IMR-90 (cell line): ENCODE measurements around the gene PAX9. TPM values are rescaled to one million over a fixed set of nuclear protein-coding genes. Genes with fewer than 3 reads are reported as not detected.

ENCODE experiments used
- ATAC-seq: fragments of 200-7000 bp; cut with Tn5 transposase; 2 replicates; pipeline ENCODE4 v1.9.1; 2020; ENCODE audit warnings: low read depth, mild to moderate bottlenecking, moderate library complexity
- BruUV-seq: library from RNA; stranded (reverse); fragments of 400-500 nt; replicated peaks from 2 replicates; lab custom pipeline; 2021; lab: Mats Ljungman, UMichigan
- CTCF ChIA-PET: fragments of 300-600 bp; formaldehyde crosslinking; extraction: SDS; loops from one replicate; lab custom pipeline; 2021; ENCODE audit warnings: antibody characterized with exemption; lab: Yijun Ruan, JAX
- POLR2A ChIA-PET: fragments of 300-600 bp; sonication (Branson Sonifier 250); formaldehyde crosslinking; loops from one replicate; lab custom pipeline; 2022; ENCODE audit warnings: antibody characterized with exemption; ENCODE audit not compliant: unreplicated experiment; lab: Charles Lee
- DNase-seq: peaks from one replicate; pipeline ENCODE4 v3.0.0; 2013
- H2AFZ ChIP-seq: replicated peaks from 2 replicates; pipeline ENCODE3; 2013; ENCODE audit warnings: low read length, mild to moderate bottlenecking; ENCODE audit not compliant: poor library complexity
- H2AK5ac ChIP-seq: 2 replicates; pipeline ENCODE4 v1.6.1; 2013; ENCODE audit warnings: low read depth, low read length, inconsistent platforms
- H2AK9ac ChIP-seq: replicated peaks from 2 replicates; pipeline ENCODE3; 2013; ENCODE audit warnings: mild to moderate bottlenecking, low read depth, low read length, moderate library complexity; ENCODE audit not compliant: poor library complexity
- H2BK120ac ChIP-seq: 2 replicates; pipeline ENCODE4 v1.6.1; 2013; ENCODE audit warnings: low read depth, low read length, inconsistent platforms
- H2BK15ac ChIP-seq: 3 replicates; pipeline ENCODE4 v1.6.1; 2013; ENCODE audit warnings: low read depth, low read length, inconsistent platforms
- H2BK20ac ChIP-seq: 2 replicates; pipeline ENCODE4 v1.6.1; 2013; ENCODE audit warnings: low read depth, mild to moderate bottlenecking, inconsistent platforms, low read length, moderate library complexity
- H2BK5ac ChIP-seq: 2 replicates; pipeline ENCODE4 v1.6.1; 2013; ENCODE audit warnings: mild to moderate bottlenecking, low read depth, low read length, inconsistent platforms; ENCODE audit not compliant: poor library complexity, severe bottlenecking
- H3K14ac ChIP-seq: replicated peaks from 2 replicates; pipeline ENCODE4 v1.6.1; 2013; ENCODE audit warnings: low read depth, low read length, inconsistent platforms
- H3K18ac ChIP-seq: 2 replicates; pipeline ENCODE4 v1.6.1; 2013; ENCODE audit warnings: low read depth, low read length, control low read depth
- H3K23ac ChIP-seq: 2 replicates; pipeline ENCODE4 v1.6.1; 2013; ENCODE audit warnings: low read depth, low read length, inconsistent platforms
- H3K27ac ChIP-seq: 2 replicates; pipeline ENCODE4 v1.5.1; 2013; ENCODE audit warnings: mild to moderate bottlenecking, control low read depth, low read length; ENCODE audit not compliant: insufficient read depth
- H3K27me3 ChIP-seq: 2 replicates; pipeline ENCODE4 v1.6.1; 2013; ENCODE audit warnings: low read length; ENCODE audit not compliant: control insufficient read depth, insufficient read depth
- H3K36me3 ChIP-seq: 2 replicates; pipeline ENCODE4 v1.6.1; 2013; ENCODE audit warnings: low read length, mixed read lengths; ENCODE audit not compliant: control insufficient read depth, insufficient read depth
- H3K4ac ChIP-seq: 2 replicates; pipeline ENCODE4 v1.6.1; 2013; ENCODE audit warnings: low read depth, low read length, inconsistent platforms
- H3K4me1 ChIP-seq: 2 replicates; pipeline ENCODE4 v1.6.1; 2013; ENCODE audit warnings: low read length, mixed read lengths; ENCODE audit not compliant: control insufficient read depth, insufficient read depth
- H3K4me2 ChIP-seq: 2 replicates; pipeline ENCODE4 v1.6.1; 2013; ENCODE audit warnings: low read depth, mild to moderate bottlenecking, control low read depth, low read length, moderate library complexity
- H3K4me3 ChIP-seq: 2 replicates; pipeline ENCODE4 v1.5.1; 2013; ENCODE audit warnings: low read depth, mild to moderate bottlenecking, control low read depth, low read length, moderate library complexity; ENCODE audit not compliant: insufficient read depth
- H3K56ac ChIP-seq: 2 replicates; pipeline ENCODE4 v1.6.1; 2013; ENCODE audit warnings: low read length, inconsistent platforms; ENCODE audit not compliant: insufficient read depth; ENCODE audit errors: extremely low read depth
- H3K79me1 ChIP-seq, 2 experiments: 2 replicates each; pipeline ENCODE4 v1.6.1; 2013; ENCODE audit warnings: low read length in 2 of 2, inconsistent platforms in 1 of 2, low read depth in 1 of 2
- H3K9ac ChIP-seq: 2 replicates; pipeline ENCODE4 v1.6.1; 2013; ENCODE audit warnings: low read depth, low read length, control low read depth
- H3K9me1 ChIP-seq: 2 replicates; pipeline ENCODE4 v1.6.1; 2013; ENCODE audit warnings: low read length, inconsistent platforms; ENCODE audit not compliant: insufficient read depth
- H3K9me3 ChIP-seq: 2 replicates; pipeline ENCODE4 v1.6.1; 2013; ENCODE audit warnings: low read length; ENCODE audit not compliant: control insufficient read depth, insufficient read depth
- H4K20me1 ChIP-seq: 2 replicates; pipeline ENCODE4 v1.6.1; 2013; ENCODE audit warnings: low read length, inconsistent platforms; ENCODE audit not compliant: insufficient read depth
- H4K5ac ChIP-seq: 2 replicates; pipeline ENCODE4 v1.6.1; 2013; ENCODE audit warnings: mild to moderate bottlenecking, low read depth, low read length, control low read depth
- H4K8ac ChIP-seq, 2 experiments: 2 replicates each; pipeline ENCODE4 v1.6.1; 2013; ENCODE audit warnings: low read depth in 2 of 2, low read length in 2 of 2, control low read depth in 1 of 2, inconsistent platforms in 1 of 2
- H4K91ac ChIP-seq: 2 replicates; pipeline ENCODE4 v1.6.1; 2013; ENCODE audit warnings: low read depth, low read length, inconsistent platforms; ENCODE audit not compliant: insufficient read depth
- BHLHE40 ChIP-seq: fragments of 150-350 bp; IDR thresholded peaks from 2 replicates; pipeline ENCODE4 v1.6.1; 2016; ENCODE audit warnings: mild to moderate bottlenecking, low read depth, low read length
- CEBPB ChIP-seq: IDR thresholded peaks from 2 replicates; pipeline ENCODE4 v1.6.1; 2012; ENCODE audit warnings: low read depth, low read length, improper control_type of control experiment
- CHD1 ChIP-seq: IDR thresholded peaks from 2 replicates; pipeline ENCODE4 v1.6.1; 2012; ENCODE audit warnings: low read depth, low read length, improper control_type of control experiment
- CTCF ChIP-seq: conservative IDR thresholded peaks from 2 replicates; pipeline ENCODE4 v1.5.1; 2012; ENCODE audit warnings: mild to moderate bottlenecking, low read depth, low read length, improper control_type of control experiment
- FOS ChIP-seq: fragments of 150-350 bp; IDR thresholded peaks from 2 replicates; pipeline ENCODE4 v1.6.1; 2016; ENCODE audit warnings: low read depth, low read length
- MAFK ChIP-seq: IDR thresholded peaks from 2 replicates; pipeline ENCODE4 v1.6.1; 2012; ENCODE audit warnings: low read depth, low read length, improper control_type of control experiment
- MAZ ChIP-seq: IDR thresholded peaks from 2 replicates; pipeline ENCODE4 v1.6.1; 2012; ENCODE audit warnings: low read depth, mild to moderate bottlenecking, low read length, improper control_type of control experiment, moderate library complexity, borderline replicate concordance
- MXI1 ChIP-seq: IDR thresholded peaks from 2 replicates; pipeline ENCODE4 v1.6.1; 2012; ENCODE audit warnings: low read depth, mild to moderate bottlenecking, low read length, moderate library complexity, borderline replicate concordance
- POLR2A ChIP-seq: IDR thresholded peaks from 2 replicates; pipeline ENCODE4 v1.6.1; 2012; ENCODE audit warnings: mild to moderate bottlenecking, low read depth, low read length
- RAD21 ChIP-seq: IDR thresholded peaks from 2 replicates; pipeline ENCODE4 v1.6.1; 2012; ENCODE audit warnings: low read length, improper control_type of control experiment
- RCOR1 ChIP-seq: IDR thresholded peaks from 2 replicates; pipeline ENCODE4 v1.6.1; 2012; ENCODE audit warnings: mild to moderate bottlenecking, low read length, improper control_type of control experiment; ENCODE audit not compliant: insufficient replicate concordance
- RFX5 ChIP-seq: IDR thresholded peaks from 2 replicates; pipeline ENCODE4 v1.8.0; 2012; ENCODE audit warnings: low read depth, mild to moderate bottlenecking, low read length, moderate library complexity
- SMC3 ChIP-seq: fragments of 150-350 bp; IDR thresholded peaks from 2 replicates; pipeline ENCODE4 v1.6.1; 2016; ENCODE audit warnings: low read depth, mild to moderate bottlenecking, antibody characterized with exemption, low read length, moderate library complexity
- USF2 ChIP-seq: fragments of 150-350 bp; IDR thresholded peaks from 2 replicates; pipeline ENCODE4 v1.6.1; 2017; ENCODE audit warnings: mild to moderate bottlenecking, antibody characterized with exemption, low read length, low read depth
- WGBS, 2 experiments: methylation state at CpG; one replicate each; pipeline versions ENCODE4 v1.1.5 to v1.1.7; 2013; ENCODE audit warnings: missing lambda C conversion rate in 2 of 2; ENCODE audit not compliant: insufficient read length in 1 of 2; ENCODE audit errors: extremely low coverage in 2 of 2; 5-methylcytosine and 5-hydroxymethylcytosine counted together
- dilution Hi-C: fragments of 300-500 bp; cut with HindIII; formaldehyde crosslinking; loops from one replicate; pipeline ENCODE4 v1.14.3; 2018; ENCODE audit warnings: low sequenced_read_pairs; ENCODE audit not compliant: unreplicated experiment
- in situ Hi-C: fragments of 300-500 bp; cut with MboI; formaldehyde crosslinking; loops from 3 replicates; pipeline ENCODE4 v1.14.3; 2019; ENCODE audit warnings: low sequenced_read_pairs, inconsistent platforms, mixed read lengths
- intact Hi-C: fragments of 100-400 bp; cut with micrococcal nuclease; formaldehyde crosslinking; loops from 2 replicates; pipeline ENCODE4 v1.10.0; 2022
- polyA plus RNA-seq, 3 experiments: library from polyadenylated mRNA; depleted of rRNA; stranded (reverse); fragments of >200 nt; gene quantifications; 2 replicates each; pipeline ENCODE4 v1.2.3, GENCODE V29; 2012; ENCODE audit warnings: low replicate concordance in 1 of 3
- total RNA-seq: library from RNA; depleted of rRNA; stranded (reverse); fragments of >200 nt; gene quantifications from 2 replicates; pipeline ENCODE4 v1.2.3, GENCODE V29; 2012
- TF ChIP-seq, protein P1 (sequence below): fragments of 150-350 bp; IDR thresholded peaks from 2 replicates; pipeline ENCODE4 v1.6.1; 2016; ENCODE audit warnings: low read depth, mild to moderate bottlenecking, low read length, moderate library complexity, borderline replicate concordance

The PAX9 gene
- total and polyA plus RNA-seq, 2 of the 4 experiments (the other 2 are of a cell fraction): not detected

- Histone ChIP-seq H3K36me3 (no peaks in the 10 kb centered on the region), H2AK5ac (no peak overlapping the region), H2BK20ac (no peak overlapping the region), H3K9me3 (peaks cover 7% of the 10 kb centered on the region), H3K9me1 (no peaks in the 10 kb centered on the region), H4K91ac (no peak overlapping the region), H2BK5ac (no peak overlapping the region), H3K14ac (no peak overlapping the region), H4K20me1 (no peaks in the 10 kb centered on the region), H2BK15ac (no peak overlapping the region), H3K4me2 (no peak overlapping the region; the same call in 1 of the 2 replicates), H2BK120ac (no peak overlapping the region), H3K18ac (no peak overlapping the region), H2AFZ (peak overlapping the region; percentile 14), H3K4me1 (peaks cover 5% of the 10 kb centered on the region; the same call in 1 of the 2 replicates), H3K23ac (no peak overlapping the region), H3K4me3 (no peak overlapping the region), H3K4ac (no peak overlapping the region), H3K27ac (no peak overlapping the region), H3K56ac (no peak overlapping the region), H2AK9ac (no peak overlapping the region), H3K27me3 (peaks cover 54% of the 10 kb centered on the region), H3K79me1 (no peaks in the 10 kb centered on the region), H4K5ac (no peak overlapping the region), H4K8ac (no peak overlapping the region), H3K9ac (no peak overlapping the region)
- WGBS, 2 experiments: 3% methylated on average over 29 of the region's 68 CpGs; no CpG with 5 or more reads in 1 of the 2 experiments
- no TSS peak for BruUV-seq
- ATAC-seq: no peak
- ChIA-PET POLR2A (no interaction called here), CTCF (interaction anchor here (0.8 kb wide), 1 partner anchor 450 kb away, joined by 3 read pairs; no protein-coding TSS in a partner anchor)
- dilution Hi-C loops: no loop called here
- no peak for DNase-seq
- in situ Hi-C loops: no loop called here
- intact Hi-C loops: no loop called here
- no peak for TF ChIP-seq CTCF
- no peak for TF ChIP-seq POLR2A
- TF ChIP-seq RAD21: no peak
- TF ChIP-seq BHLHE40: no peak
- TF ChIP-seq MAFK: no peak
- no peak for TF ChIP-seq SMC3
- no peak for TF ChIP-seq RFX5
- TF ChIP-seq MAZ: no peak
- TF ChIP-seq, protein P1, sequence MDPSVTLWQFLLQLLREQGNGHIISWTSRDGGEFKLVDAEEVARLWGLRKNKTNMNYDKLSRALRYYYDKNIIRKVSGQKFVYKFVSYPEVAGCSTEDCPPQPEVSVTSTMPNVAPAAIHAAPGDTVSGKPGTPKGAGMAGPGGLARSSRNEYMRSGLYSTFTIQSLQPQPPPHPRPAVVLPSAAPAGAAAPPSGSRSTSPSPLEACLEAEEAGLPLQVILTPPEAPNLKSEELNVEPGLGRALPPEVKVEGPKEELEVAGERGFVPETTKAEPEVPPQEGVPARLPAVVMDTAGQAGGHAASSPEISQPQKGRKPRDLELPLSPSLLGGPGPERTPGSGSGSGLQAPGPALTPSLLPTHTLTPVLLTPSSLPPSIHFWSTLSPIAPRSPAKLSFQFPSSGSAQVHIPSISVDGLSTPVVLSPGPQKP: no peak
- TF ChIP-seq MXI1: no peak
- no peak for TF ChIP-seq USF2
- no peak for TF ChIP-seq RCOR1
- no peak for TF ChIP-seq CHD1
- no peak for TF ChIP-seq FOS
- TF ChIP-seq CEBPB: no peak
Observed at GRCh38 chr14:36666416-36667206, 5.0 kb downstream of the PAX9 start.
